BLaER1 treated with 17β-estradiol and CSF1 and Interleukin-3, amounts not matched to agents 10 nM and 100 nM (cell line): Measurements from ENCODE around the gene FBXO40.

Experiments used
- H3K27ac ChIP-seq, 11 experiments: shearing (Covaris generic); formaldehyde crosslinking; 2 replicates each; pipeline ENCODE4 v1.8.1; 2022
- H3K27me3 ChIP-seq, 11 experiments: shearing (Covaris generic); formaldehyde crosslinking; 2 replicates each; pipeline ENCODE4 v1.8.1; 2022
- H3K36me3 ChIP-seq, 11 experiments: shearing (Covaris generic); formaldehyde crosslinking; 2 replicates each; pipeline ENCODE4 v1.8.1; 2022
- H3K4me1 ChIP-seq, 10 experiments: shearing (Covaris generic); formaldehyde crosslinking; 2 replicates each; pipeline ENCODE4 v1.8.1; 2022
- H3K4me2 ChIP-seq, 11 experiments: shearing (Covaris generic); formaldehyde crosslinking; 2 replicates each; pipeline ENCODE4 v1.8.1; 2022
- H3K4me3 ChIP-seq, 10 experiments: shearing (Covaris generic); formaldehyde crosslinking; 2 replicates each; pipeline ENCODE4 v1.8.1; 2022
- H3K9ac ChIP-seq, 11 experiments: shearing (Covaris generic); formaldehyde crosslinking; 2 replicates each; pipeline ENCODE4 v1.8.1; 2022
- H3K9me3 ChIP-seq, 11 experiments: shearing (Covaris generic); formaldehyde crosslinking; replicated peaks in 1 of 11; 2 replicates each; pipeline ENCODE4 v1.8.1; 2022
- H4K20me1 ChIP-seq, 11 experiments: shearing (Covaris generic); formaldehyde crosslinking; 2 replicates each; pipeline ENCODE4 v1.8.1; 2022
- Cebpa-rat ChIP-seq, 11 experiments: shearing (Covaris generic); IDR thresholded peaks; 2 replicates each; pipeline ENCODE4 v1.8.1; 2022

Gene FBXO40

GRCh38 chr3:121658716-121659435 lies 65.7 kb downstream of the FBXO40 start:
- Histone ChIP-seq H3K36me3 (peaks cover 59 to 77% (median 68%) of the 10 kb centered on the region in 11 experiments), H3K4me2 (peak overlapping the region; percentile 81 to 99 (median 92)), H3K9ac (peak overlapping the region in 6 of 11 experiments; percentile 14 to 91 (median 82); a peak in 6 of 22 replicates), H3K4me3 (peak overlapping the region in 9 of 10 experiments; percentile 51 to 73 (median 65); a peak in 15 of 20 replicates), H3K27me3 (no peaks in the 10 kb centered on the region), H3K4me1 (peaks cover 34 to 61% (median 45%) of the 10 kb centered on the region in 10 experiments), H4K20me1 (peaks cover 0 to 20% (median 0%) of the 10 kb centered on the region in 11 experiments; a peak in 6 of 22 replicates), H3K9me3 (peaks cover 0 to 15% (median 7%) of the 10 kb centered on the region in 11 experiments; a peak in 9 of 22 replicates), H3K27ac (peak overlapping the region in 8 of 11 experiments; percentile 33 to 96 (median 90); a peak in 9 of 22 replicates)
- TF ChIP-seq Cebpa-rat (IDR thresholded peaks at IDR 0.05) = no peak

GRCh38 chr3:121659586-121659985 lies 66.4 kb downstream of the FBXO40 start:
- Histone ChIP-seq H3K4me1 (peaks cover 31 to 58% (median 42%) of the 10 kb centered on the region in 10 experiments), H3K27me3 (no peaks in the 10 kb centered on the region), H3K4me2 (peak overlapping the region; percentile 81 to 99 (median 92)), H4K20me1 (peaks cover 0 to 15% (median 0%) of the 10 kb centered on the region in 11 experiments; a peak in 6 of 22 replicates), H3K4me3 (peak overlapping the region; percentile 51 to 73 (median 64)), H3K36me3 (peaks cover 59 to 77% (median 69%) of the 10 kb centered on the region in 11 experiments), H3K9me3 (peaks cover 0 to 15% (median 7%) of the 10 kb centered on the region in 11 experiments; a peak in 9 of 22 replicates), H3K27ac (peak overlapping the region in 10 of 11 experiments; percentile 87 to 96 (median 88); a peak in 21 of 22 replicates), H3K9ac (peak overlapping the region in 8 of 11 experiments; percentile 79 to 91 (median 82); a peak in 16 of 22 replicates)
- TF ChIP-seq Cebpa-rat (IDR thresholded peaks at IDR 0.05) = no peak

GRCh38 chr3:121660356-121661171 lies 67.4 kb downstream of the FBXO40 start, which contains the start of gene HCLS1:
Gene HCLS1 (minus strand): TSS chr3:121660903. CDS start chr3:121658347, 2,556 bp downstream.
- Histone ChIP-seq H3K9ac (peak within 1 kb of the TSS; percentile 77 to 91 (median 82)), H3K27me3 (no peaks in the 10 kb centered on the region), H4K20me1 (peaks cover 0 to 12% (median 0%) of the 10 kb centered on the region in 11 experiments; a peak in 6 of 22 replicates), H3K4me3 (peak within 1 kb of the TSS; percentile 51 to 73 (median 64)), H3K36me3 (peaks cover 59 to 77% (median 67%) of the 10 kb centered on the region in 11 experiments), H3K4me2 (peak within 1 kb of the TSS; percentile 81 to 99 (median 92)), H3K9me3 (peaks cover 0 to 15% (median 7%) of the 10 kb centered on the region in 11 experiments; a peak in 9 of 22 replicates), H3K27ac (peak within 1 kb of the TSS; percentile 79 to 96 (median 88)), H3K4me1 (peaks cover 24 to 59% (median 33%) of the 10 kb centered on the region in 10 experiments)
- no peak for TF ChIP-seq Cebpa-rat (IDR thresholded peaks at IDR 0.05)

GRCh38 chr3:121661376-121661775 lies 68.2 kb downstream of the FBXO40 start:
- peak overlapping the region in 2 of 10 experiments; percentile 57 to 67; a peak in 2 of 20 replicates for H3K4me3 ChIP-seq
- peaks cover 24 to 67% (median 31%) of the 10 kb centered on the region in 10 experiments for H3K4me1 ChIP-seq
- peaks cover 0 to 12% (median 5%) of the 10 kb centered on the region in 11 experiments; a peak in 8 of 22 replicates for H3K9me3 ChIP-seq
- H3K27me3 ChIP-seq = no peaks in the 10 kb centered on the region
- H4K20me1 ChIP-seq = peaks cover 0 to 12% (median 0%) of the 10 kb centered on the region in 11 experiments; a peak in 6 of 22 replicates
- peak overlapping the region; percentile 79 to 96 (median 88) for H3K27ac ChIP-seq
- H3K4me2 ChIP-seq = peak overlapping the region; percentile 81 to 99 (median 92)
- peaks cover 59 to 77% (median 67%) of the 10 kb centered on the region in 11 experiments for H3K36me3 ChIP-seq
- TF ChIP-seq Cebpa-rat (IDR thresholded peaks at IDR 0.05) = no peak
- H3K9ac ChIP-seq = peak overlapping the region in 8 of 11 experiments; percentile 79 to 91 (median 82); a peak in 14 of 22 replicates

GRCh38 chr3:121662742-121663141 lies 69.6 kb downstream of the FBXO40 start:
- Histone ChIP-seq H3K4me1 (peaks cover 24 to 72% (median 33%) of the 10 kb centered on the region in 10 experiments), H4K20me1 (peaks cover 0 to 11% (median 0%) of the 10 kb centered on the region in 11 experiments; a peak in 4 of 22 replicates), H3K9ac (no peak overlapping the region), H3K4me2 (no peak overlapping the region), H3K27ac (no peak overlapping the region), H3K27me3 (no peaks in the 10 kb centered on the region), H3K4me3 (no peak overlapping the region), H3K9me3 (peaks cover 0 to 5% (median 0%) of the 10 kb centered on the region in 11 experiments; a peak in 6 of 22 replicates), H3K36me3 (peaks cover 59 to 77% (median 66%) of the 10 kb centered on the region in 11 experiments)
- TF ChIP-seq Cebpa-rat (IDR thresholded peaks at IDR 0.05) = no peak

- H3K4me2 ChIP-seq = no peak overlapping the region
- peaks cover 0 to 5% (median 0%) of the 10 kb centered on the region in 11 experiments; a peak in 6 of 22 replicates for H3K9me3 ChIP-seq
- H3K27ac ChIP-seq = no peak overlapping the region
- TF ChIP-seq Cebpa-rat (IDR thresholded peaks at IDR 0.05) = no peak
- H3K4me3 ChIP-seq = no peak overlapping the region
- peaks cover 24 to 72% (median 30%) of the 10 kb centered on the region in 10 experiments for H3K4me1 ChIP-seq
- H4K20me1 ChIP-seq = peaks cover 0 to 6% (median 0%) of the 10 kb centered on the region in 11 experiments; a peak in 3 of 22 replicates
- H3K36me3 ChIP-seq = peaks cover 58 to 77% (median 65%) of the 10 kb centered on the region in 11 experiments
- H3K9ac ChIP-seq = no peak overlapping the region
- H3K27me3 ChIP-seq = no peaks in the 10 kb centered on the region
These were observed 70.1 kb downstream of the FBXO40 start for GRCh38 chr3:121663171-121663847.

GRCh38 chr3:121665488-121665887 lies 72.3 kb downstream of the FBXO40 start:
- Histone ChIP-seq H3K4me3 (no peak overlapping the region), H3K4me1 (peaks cover 8 to 57% (median 11%) of the 10 kb centered on the region in 10 experiments), H3K36me3 (peaks cover 62 to 88% (median 76%) of the 10 kb centered on the region in 11 experiments), H3K4me2 (peak overlapping the region in 2 of 11 experiments; percentile 69 to 71; a peak in 4 of 22 replicates), H3K27me3 (no peaks in the 10 kb centered on the region), H3K27ac (peak overlapping the region in 1 of 11 experiments; percentile 19; a peak in 1 of 22 replicates), H4K20me1 (no peaks in the 10 kb centered on the region), H3K9ac (no peak overlapping the region), H3K9me3 (peaks cover 0 to 5% (median 0%) of the 10 kb centered on the region in 11 experiments; a peak in 6 of 22 replicates)
- TF ChIP-seq Cebpa-rat (IDR thresholded peaks at IDR 0.05) = no peak
